WTC11 (cell line): ENCODE results near the gene DNAJC25. TPM values are rescaled to one million over a fixed set of nuclear protein-coding genes. Genes with fewer than 3 reads are reported as not detected.

Source experiments
- ATAC-seq: fragments of 200-7000 bp; cut with Tn5 transposase; 2 replicates; pipeline ENCODE4 v1.10.0; 2021; ENCODE audit warnings: mild to moderate bottlenecking, moderate library complexity
- CTCF ChIA-PET: fragments of 300-600 bp; sonication (Branson Sonifier 250); formaldehyde crosslinking; loops from one replicate; lab custom pipeline; 2021; ENCODE audit warnings: antibody characterized with exemption; lab: Charles Lee
- POLR2A ChIA-PET: fragments of 350-600 bp; sonication (Branson Sonifier 250); formaldehyde crosslinking; loops from one replicate; lab custom pipeline; 2021; ENCODE audit warnings: antibody characterized with exemption; lab: Charles Lee
- DNase-seq: peaks from one replicate; pipeline ENCODE4 v3.0.0; 2021; ENCODE audit warnings: low spot score
- H3K27ac Mint-ChIP-seq: 2 replicates; pipeline ENCODE4 v1.8.0; 2021; ENCODE audit warnings: mixed read lengths
- H3K27me3 Mint-ChIP-seq: 2 replicates; pipeline ENCODE4 v1.8.0; 2021; ENCODE audit warnings: low read depth, mild to moderate bottlenecking, moderate library complexity, mixed read lengths
- H3K36me3 Mint-ChIP-seq: 2 replicates; pipeline ENCODE4 v1.8.0; 2021; ENCODE audit warnings: mixed read lengths
- H3K4me1 Mint-ChIP-seq: 2 replicates; pipeline ENCODE4 v1.8.0; 2022; ENCODE audit warnings: mixed read lengths
- H3K4me3 Mint-ChIP-seq: 2 replicates; pipeline ENCODE4 v1.8.0; 2021; ENCODE audit warnings: mild to moderate bottlenecking, moderate library complexity, mixed read lengths
- H3K9me3 Mint-ChIP-seq: 2 replicates; pipeline ENCODE4 v1.8.0; 2021; ENCODE audit warnings: mixed read lengths
- CBFB ChIP-seq: sonication (generic); formaldehyde crosslinking; IDR thresholded peaks from 2 replicates; pipeline ENCODE4 v1.8.1; 2022; ENCODE audit warnings: mild to moderate bottlenecking, low read depth, missing genetic modification reagents
- ESRRA ChIP-seq: sonication (generic); formaldehyde crosslinking; IDR thresholded peaks from 2 replicates; pipeline ENCODE4 v1.8.1; 2022; ENCODE audit warnings: mild to moderate bottlenecking, missing genetic modification reagents, borderline replicate concordance
- ETV6 ChIP-seq: sonication (generic); formaldehyde crosslinking; IDR thresholded peaks from 2 replicates; pipeline ENCODE4 v1.8.1; 2022; ENCODE audit warnings: mild to moderate bottlenecking, missing genetic modification reagents
- HMGA2 ChIP-seq: fragments of 250-450 bp; sonication (Bioruptor Pico); IDR thresholded peaks from 2 replicates; pipeline ENCODE4 v1.4.0; 2021; ENCODE audit warnings: mild to moderate bottlenecking, moderate library complexity
- IRF2 ChIP-seq: sonication (generic); formaldehyde crosslinking; IDR thresholded peaks from 2 replicates; pipeline ENCODE4 v1.8.0; 2022; ENCODE audit warnings: low read depth, missing genetic modification reagents, borderline replicate concordance
- KAT7 ChIP-seq: sonication (generic); formaldehyde crosslinking; IDR thresholded peaks from 2 replicates; pipeline ENCODE4 v1.8.1; 2023; ENCODE audit warnings: missing genetic modification reagents, mild to moderate bottlenecking, borderline replicate concordance
- MLX ChIP-seq: sonication (generic); formaldehyde crosslinking; IDR thresholded peaks from 2 replicates; pipeline ENCODE4 v1.8.1; 2023; ENCODE audit warnings: mild to moderate bottlenecking, missing genetic modification reagents, moderate library complexity
- MYBL2 ChIP-seq: sonication (generic); formaldehyde crosslinking; IDR thresholded peaks from 2 replicates; pipeline ENCODE4 v1.8.1; 2023; ENCODE audit warnings: mild to moderate bottlenecking, moderate library complexity, missing genetic modification reagents
- NFATC4 ChIP-seq: fragments of 250-450 bp; sonication (Bioruptor Pico); IDR thresholded peaks from 2 replicates; pipeline ENCODE4 v1.9.0; 2021; ENCODE audit warnings: mild to moderate bottlenecking
- OVOL2 ChIP-seq: fragments of 250-450 bp; sonication (Bioruptor Pico); IDR thresholded peaks from 2 replicates; pipeline ENCODE4 v1.9.0; 2021; ENCODE audit warnings: mild to moderate bottlenecking, borderline replicate concordance
- PREB ChIP-seq: sonication (generic); formaldehyde crosslinking; IDR thresholded peaks from 2 replicates; pipeline ENCODE4 v1.8.1; 2022; ENCODE audit warnings: mild to moderate bottlenecking, missing genetic modification reagents, moderate library complexity, borderline replicate concordance
- TCF7 ChIP-seq: sonication (generic); formaldehyde crosslinking; IDR thresholded peaks from 2 replicates; pipeline ENCODE4 v1.8.0; 2022; ENCODE audit warnings: mild to moderate bottlenecking, low read depth, missing genetic modification reagents, moderate library complexity
- TEAD1 ChIP-seq: sonication (generic); formaldehyde crosslinking; IDR thresholded peaks from 2 replicates; pipeline ENCODE4 v1.8.0; 2022; ENCODE audit warnings: mild to moderate bottlenecking, missing genetic modification reagents
- TEAD4 ChIP-seq: sonication (generic); formaldehyde crosslinking; IDR thresholded peaks from 2 replicates; pipeline ENCODE4 v1.8.0; 2022; ENCODE audit warnings: mild to moderate bottlenecking, missing genetic modification reagents
- ZBTB21 ChIP-seq: sonication (generic); formaldehyde crosslinking; IDR thresholded peaks from 2 replicates; pipeline ENCODE4 v1.8.1; 2023; ENCODE audit warnings: mild to moderate bottlenecking, missing genetic modification reagents, borderline replicate concordance
- ZMAT4 ChIP-seq: fragments of 250-450 bp; sonication (Bioruptor Pico); IDR thresholded peaks from 2 replicates; pipeline ENCODE4 v1.9.0; 2021; ENCODE audit warnings: mild to moderate bottlenecking
- ZNF317 ChIP-seq: sonication (generic); formaldehyde crosslinking; IDR thresholded peaks from 2 replicates; pipeline ENCODE4 v1.8.1; 2023; ENCODE audit warnings: low read depth, mild to moderate bottlenecking, moderate library complexity, missing genetic modification reagents, borderline replicate concordance
- ZNF425 ChIP-seq: fragments of 250-450 bp; sonication (Bioruptor Pico); conservative IDR thresholded peaks from 2 replicates; pipeline ENCODE4 v1.9.0; 2021; ENCODE audit warnings: mild to moderate bottlenecking
- ZNF512 ChIP-seq: sonication (generic); formaldehyde crosslinking; IDR thresholded peaks from 2 replicates; pipeline ENCODE4 v1.8.1; 2022; ENCODE audit warnings: missing genetic modification reagents, borderline replicate concordance
- ZNF532 ChIP-seq: fragments of 250-450 bp; sonication (Bioruptor Pico); IDR thresholded peaks from 2 replicates; pipeline ENCODE4 v1.9.0; 2021; ENCODE audit warnings: mild to moderate bottlenecking, borderline replicate concordance
- ZNF671 ChIP-seq: fragments of 250-450 bp; sonication (Bioruptor Pico); IDR thresholded peaks from 2 replicates; pipeline ENCODE4 v1.8.0; 2021; ENCODE audit warnings: mild to moderate bottlenecking
- total RNA-seq: library from RNA; stranded (reverse); gene quantifications from 3 replicates; pipeline ENCODE4 v1.2.3, GENCODE V29; 2021
- TF ChIP-seq, protein P1 (sequence below): fragments of 250-450 bp; sonication (Bioruptor Pico); IDR thresholded peaks from 2 replicates; pipeline ENCODE4 v1.8.0; 2021; ENCODE audit warnings: mild to moderate bottlenecking

DNAJC25 gene
- total RNA-seq, 1 experiment from 2014 or later = 7.4 TPM

DNA sequence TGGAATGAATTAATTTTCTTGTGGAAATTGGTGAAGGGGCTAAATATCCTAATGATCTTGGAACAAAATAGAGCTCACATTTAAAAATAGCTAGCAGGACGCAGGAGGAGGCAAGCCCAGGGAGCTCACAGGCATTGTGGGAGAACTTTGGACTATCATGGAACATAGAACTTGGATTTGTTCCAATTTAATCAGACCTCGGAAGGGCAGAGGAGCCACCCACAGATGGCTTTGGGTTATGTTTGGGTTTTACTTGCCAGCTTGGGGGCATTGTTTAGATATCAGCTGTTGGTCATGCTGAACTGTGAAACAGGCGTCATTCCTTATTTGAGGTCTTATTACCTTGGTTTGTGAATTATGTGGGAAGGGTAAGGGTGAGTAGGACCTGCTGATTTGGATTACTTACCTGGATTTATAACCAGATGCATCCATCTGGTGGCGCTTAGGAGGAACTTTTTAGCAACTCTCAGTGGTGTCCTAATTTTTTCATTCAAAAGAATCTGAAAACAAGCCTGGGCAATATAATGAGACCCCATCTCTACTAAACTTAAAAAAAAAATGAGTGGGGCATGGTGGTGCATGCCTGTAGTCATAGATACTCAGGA lies 17.6 kb upstream of the DNAJC25 start (continued):
- TF ChIP-seq MYBL2 = no peak
- no peak for TF ChIP-seq ESRRA (CRISPR knock-in tag)
- no peak for TF ChIP-seq OVOL2 (CRISPR knock-in tag)
- no peak for TF ChIP-seq ZNF425
- no peak for TF ChIP-seq TEAD4 (CRISPR knock-in tag)
- no peak for TF ChIP-seq NFATC4 (CRISPR knock-in tag)
- TF ChIP-seq ETV6 (CRISPR knock-in tag) = no peak
- TF ChIP-seq MLX (CRISPR knock-in tag) = no peak
- TF ChIP-seq HMGA2 (CRISPR knock-in tag) = no peak
- no peak for TF ChIP-seq ZNF317 (CRISPR knock-in tag)
- TF ChIP-seq, protein P1, sequence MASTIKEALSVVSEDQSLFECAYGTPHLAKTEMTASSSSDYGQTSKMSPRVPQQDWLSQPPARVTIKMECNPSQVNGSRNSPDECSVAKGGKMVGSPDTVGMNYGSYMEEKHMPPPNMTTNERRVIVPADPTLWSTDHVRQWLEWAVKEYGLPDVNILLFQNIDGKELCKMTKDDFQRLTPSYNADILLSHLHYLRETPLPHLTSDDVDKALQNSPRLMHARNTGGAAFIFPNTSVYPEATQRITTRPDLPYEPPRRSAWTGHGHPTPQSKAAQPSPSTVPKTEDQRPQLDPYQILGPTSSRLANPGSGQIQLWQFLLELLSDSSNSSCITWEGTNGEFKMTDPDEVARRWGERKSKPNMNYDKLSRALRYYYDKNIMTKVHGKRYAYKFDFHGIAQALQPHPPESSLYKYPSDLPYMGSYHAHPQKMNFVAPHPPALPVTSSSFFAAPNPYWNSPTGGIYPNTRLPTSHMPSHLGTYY = no peak

DNA sequence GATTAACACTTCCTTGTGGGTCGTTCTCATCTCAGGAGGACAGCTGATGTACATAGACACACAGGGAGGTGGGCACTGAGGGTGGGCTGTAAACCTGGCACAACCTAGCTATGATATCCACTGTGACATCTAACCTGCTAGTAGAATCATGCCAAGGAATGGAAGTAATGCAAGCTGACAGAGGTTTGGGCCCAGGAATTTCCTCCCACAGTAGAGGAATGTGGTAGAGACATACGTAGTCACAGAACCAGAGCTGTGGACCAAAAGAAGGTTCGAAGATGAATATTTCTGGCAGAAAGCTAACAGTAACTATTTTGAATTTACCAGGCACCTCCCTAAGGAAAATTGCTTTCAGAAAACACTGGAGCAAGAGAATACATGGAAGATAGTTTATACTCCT lies 15.2 kb upstream of the DNAJC25 start:
- ATAC-seq (no peak), DNase-seq (no peak)
- H3K27ac Mint-ChIP-seq = no peak overlapping the region; the same call in 1 of the 2 replicates
- H3K4me1 Mint-ChIP-seq = peaks cover 8% of the 10 kb centered on the region
- H3K27me3 Mint-ChIP-seq = no peaks in the 10 kb centered on the region
- ChIA-PET POLR2A (no interaction called here), CTCF (interaction anchor here (0.9 to 1.2 kb wide), 2 partner anchors 17 to 19 kb away, joined by 4 to 9 read pairs; no protein-coding TSS in a partner anchor)
- 0 out of 2 replicates have a peak, but pooled peaks cover 2% of the 10 kb centered on the region for H3K36me3 Mint-ChIP-seq
- H3K4me3 Mint-ChIP-seq = no peak overlapping the region
- H3K9me3 Mint-ChIP-seq = peaks cover 4% of the 10 kb centered on the region; the same call in 1 of the 2 replicates
- TF ChIP-seq ZNF532 (CRISPR knock-in tag) (no peak), ZNF512 (CRISPR knock-in tag) (no peak), ZMAT4 (CRISPR knock-in tag) (no peak), KAT7 (CRISPR knock-in tag) (no peak), CBFB (CRISPR knock-in tag) (no peak), PREB (CRISPR knock-in tag) (no peak), MLX (CRISPR knock-in tag) (no peak), TEAD1 (CRISPR knock-in tag) (no peak), ZNF671 (CRISPR knock-in tag) (no peak), ZBTB21 (no peak), IRF2 (no peak), TCF7 (CRISPR knock-in tag) (no peak)
- TF ChIP-seq, protein P1 = no peak
